Kidney (tissue), 14 donors: Measurements from ENCODE around the gene GRM7. TPM values are rescaled to one million over a fixed set of nuclear protein-coding genes. Genes with fewer than 3 reads are reported as not detected.

ENCODE experiments used
- DNase-seq, 5 donors: peaks; one replicate each; pipeline ENCODE4 v3.0.0-alpha.2; 2013 to 2020
- FAIRE-seq: peaks from 2 replicates; lab custom pipeline; 2012; peaks lifted over from hg19 to GRCh38; lab: Jason Lieb, UNC
- H3K27ac ChIP-seq, 2 donors: one replicate each; pipeline ENCODE4 v1.7.0; 2013; ENCODE audit warnings: low read depth in 2 of 2, low read length in 2 of 2, inconsistent platforms in 1 of 2
- H3K27me3 ChIP-seq: one replicate; pipeline ENCODE4 v1.7.1; 2013; ENCODE audit warnings: low read length, inconsistent platforms; ENCODE audit not compliant: control insufficient read depth, insufficient read depth
- H3K36me3 ChIP-seq, 3 donors: one replicate each; pipeline versions ENCODE4 v1.7.0 to v1.7.1; 2013; ENCODE audit warnings: low read length in 3 of 3, control low read depth in 1 of 3, inconsistent platforms in 1 of 3; ENCODE audit not compliant: insufficient read depth in 3 of 3, control insufficient read depth in 2 of 3
- H3K4me1 ChIP-seq, 3 donors: one replicate each; pipeline versions ENCODE4 v1.7.0 to v1.7.1; 2013; ENCODE audit warnings: low read length in 3 of 3, inconsistent platforms in 1 of 3, low read depth in 1 of 3; ENCODE audit not compliant: control insufficient read depth in 2 of 3, insufficient read depth in 2 of 3
- H3K4me3 ChIP-seq, 3 donors: one replicate each; pipeline versions ENCODE4 v1.7.0 to v1.8.1; 2013; ENCODE audit warnings: low read length in 3 of 3, control low read depth in 1 of 3, inconsistent platforms in 1 of 3
- H3K9ac ChIP-seq, 3 donors: one replicate each; pipeline versions ENCODE4 v1.7.0 to v1.7.1; 2013; ENCODE audit warnings: low read length in 3 of 3, control low read depth in 1 of 3, inconsistent platforms in 1 of 3
- H3K9me3 ChIP-seq, 3 donors: one replicate each; pipeline versions ENCODE4 v1.7.0 to v1.7.1; 2013; ENCODE audit warnings: low read length in 3 of 3, control low read depth in 1 of 3, inconsistent platforms in 1 of 3; ENCODE audit not compliant: control insufficient read depth in 2 of 3, insufficient read depth in 1 of 3
- CTCF ChIP-seq: IDR thresholded peaks from 3 replicates; pipeline ENCODE4 v1.5.1; 2012; ENCODE audit warnings: mild to moderate bottlenecking, moderate library complexity, borderline replicate concordance; ENCODE audit not compliant: insufficient read depth; ENCODE audit errors: extremely low read depth
- intact Hi-C: fragments of 100-400 bp; cut with DNase I; formaldehyde crosslinking; loops from one replicate; pipeline ENCODE4 v1.11.1; 2022
- polyA plus RNA-seq: library from polyadenylated mRNA; stranded (reverse); fragments of 350-450 nt; fragmentation: Illumina TruSeq; extraction: RNeasy Lipid Tissue Mini Kit (QIAGEN cat#74804); gene quantifications from one replicate; pipeline ENCODE4 v1.2.3, GENCODE V29; 2014; ENCODE audit warnings: low read depth, low replicate concordance; ENCODE audit not compliant: insufficient read depth
- total RNA-seq: library from RNA; stranded (reverse); fragmentation: NEBNext Ultra II Directional; extraction: Animal tissue kit (Norgen Biotek cat#: 25700); gene quantifications from one replicate; pipeline ENCODE4 v1.2.1, GENCODE V29; 2021
- donor health status: control.
- donor health status: control.
- donor health status: control.
- donor health status: control.
- donor health status: control.
- donor health status: DM: yes; HTN: yes; CAD: no.
- donor health status: Normal renal cell carcinoma (clear cell type).

The GRM7 gene
- total and polyA plus RNA-seq, 2 donors from 2014 or later, result 0.16 TPM; not detected in 1

DNA sequence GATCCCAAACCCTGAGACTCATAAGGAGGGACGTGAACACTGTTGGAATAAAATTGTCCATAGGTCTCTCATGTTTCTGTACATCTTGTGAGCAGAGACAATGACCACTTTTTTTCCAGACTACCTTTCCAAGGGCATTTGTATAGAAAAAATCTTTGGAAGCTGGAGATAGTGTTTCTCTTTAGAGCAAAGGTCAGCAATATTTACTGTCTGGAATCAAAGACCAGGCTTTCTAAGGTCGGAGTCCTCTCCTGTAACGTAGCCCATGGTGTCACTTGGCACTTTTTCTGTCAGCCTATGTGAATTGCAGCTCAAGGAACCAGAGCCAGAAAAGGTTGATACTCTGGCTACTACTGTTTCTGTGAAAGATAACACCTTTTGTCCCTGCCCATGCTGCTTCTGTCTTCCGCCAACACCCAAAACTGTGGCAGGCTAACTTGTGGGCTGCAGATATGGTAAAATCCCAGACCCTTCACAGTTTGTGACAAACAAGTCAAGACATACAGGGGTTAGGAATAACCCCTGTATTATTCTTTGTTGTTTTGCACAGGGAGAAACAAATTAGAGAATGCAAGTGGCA, 578.3 kb downstream of the GRM7 start:
- Histone ChIP-seq H3K9me3 (peaks cover 0 to 9% (median 0%) of the 10 kb centered on the region in 3 donors), H3K4me3 (no peak overlapping the region), H3K27me3 (no peaks in the 10 kb centered on the region), H3K4me1 (no peaks in the 10 kb centered on the region), H3K27ac (no peak overlapping the region), H3K36me3 (no peaks in the 10 kb centered on the region), H3K9ac (no peak overlapping the region)
- no peak for TF ChIP-seq CTCF
- FAIRE-seq, result no peak
- peak in 2 of 5 donors; percentile 37 to 42 for DNase-seq
- intact Hi-C loops, result no loop called here

DNA sequence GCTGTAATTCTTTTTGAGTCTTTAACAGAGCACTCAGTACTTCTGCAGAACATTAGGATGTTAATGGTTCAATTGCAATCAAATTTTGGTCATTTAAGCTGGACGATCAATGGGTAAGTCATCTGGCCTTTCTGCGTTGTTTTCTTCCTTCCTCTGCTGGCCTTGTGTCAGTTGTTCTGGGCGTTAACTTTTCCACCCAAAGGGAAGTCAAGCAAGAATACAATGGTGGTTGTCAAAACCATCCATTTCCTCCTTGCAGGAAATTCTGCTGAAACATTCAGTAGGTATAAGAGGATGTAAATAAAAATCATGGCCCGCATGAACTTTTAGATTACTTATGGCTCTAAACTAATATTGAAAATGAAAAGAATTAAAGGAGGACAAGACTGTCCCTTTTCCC, 584.0 kb downstream of the GRM7 start:
- FAIRE-seq (no peak), DNase-seq (no peak)
- no peak overlapping the region for H3K4me3 ChIP-seq
- TF ChIP-seq CTCF, result no peak
- no peaks in the 10 kb centered on the region for H3K4me1 ChIP-seq
- H3K27ac ChIP-seq, result no peak overlapping the region
- H3K36me3 ChIP-seq, result no peaks in the 10 kb centered on the region
- H3K9me3 ChIP-seq, result peaks cover 0 to 2% (median 0%) of the 10 kb centered on the region in 3 donors
- no peaks in the 10 kb centered on the region for H3K27me3 ChIP-seq
- intact Hi-C loops, result no loop called here
- H3K9ac ChIP-seq, result no peak overlapping the region

- H3K9ac ChIP-seq, result no peak overlapping the region
- intact Hi-C loops, result no loop called here
- FAIRE-seq, result no peak
- no peak overlapping the region for H3K27ac ChIP-seq
- DNase-seq, result no peak
- H3K9me3 ChIP-seq, result peaks cover 0 to 2% (median 0%) of the 10 kb centered on the region in 3 donors
- H3K27me3 ChIP-seq, result no peaks in the 10 kb centered on the region
- no peaks in the 10 kb centered on the region for H3K36me3 ChIP-seq
- H3K4me3 ChIP-seq, result no peak overlapping the region
- TF ChIP-seq CTCF, result no peak
- H3K4me1 ChIP-seq, result no peaks in the 10 kb centered on the region
Observed at GRCh38 chr3:7445331-7445730, 584.4 kb downstream of the GRM7 start.
